HEK293T (cell line): ENCODE data around the gene COX6B1.

Experiments
- CTCF ChIA-PET: fragments of 350-600 bp; formaldehyde crosslinking; extraction: SDS; loops from one replicate; lab custom pipeline; 2021; ENCODE audit warnings: antibody characterized with exemption, inconsistent platforms; lab: Yijun Ruan, JAX
- POLR2A ChIA-PET: fragments of 350-600 bp; formaldehyde crosslinking; extraction: SDS; loops from one replicate; lab custom pipeline; 2020; ENCODE audit warnings: antibody characterized with exemption, inconsistent platforms; lab: Yijun Ruan, JAX
- DNase-seq: peaks from one replicate; pipeline ENCODE4 v3.0.0; 2012; ENCODE audit warnings: mixed read lengths; ENCODE audit errors: extremely low spot score
- ARNT ChIP-seq: fragments of 450-650 bp; IDR thresholded peaks from 2 replicates; pipeline ENCODE4 v1.6.1; 2017; ENCODE audit warnings: mild to moderate bottlenecking
- BHLHE40 ChIP-seq: fragments of 450-650 bp; IDR thresholded peaks from 2 replicates; pipeline ENCODE4 v1.6.1; 2016; ENCODE audit warnings: mild to moderate bottlenecking, moderate library complexity, borderline replicate concordance
- CTBP1 ChIP-seq: fragments of 450-650 bp; IDR thresholded peaks from 2 replicates; pipeline ENCODE4 v1.6.1; 2016; ENCODE audit warnings: borderline replicate concordance
- ELF4 ChIP-seq: fragments of 450-650 bp; IDR thresholded peaks from 2 replicates; pipeline ENCODE4 v1.6.1; 2017; ENCODE audit warnings: antibody characterized with exemption
- FOXA1 ChIP-seq: fragments of 450-650 bp; IDR thresholded peaks from 2 replicates; pipeline ENCODE4 v1.6.1; 2016; ENCODE audit warnings: mild to moderate bottlenecking
- FOXK2 ChIP-seq: fragments of 450-650 bp; IDR thresholded peaks from 2 replicates; pipeline ENCODE4 v1.6.1; 2016; ENCODE audit warnings: mild to moderate bottlenecking
- FOXM1 ChIP-seq: fragments of 450-650 bp; IDR thresholded peaks from 2 replicates; pipeline ENCODE4 v1.6.1; 2017; ENCODE audit warnings: mild to moderate bottlenecking, borderline replicate concordance
- HDGF ChIP-seq: fragments of 450-650 bp; IDR thresholded peaks from 2 replicates; pipeline ENCODE4 v1.6.1; 2017; ENCODE audit warnings: antibody characterized with exemption, borderline replicate concordance
- L3MBTL2 ChIP-seq: fragments of 450-650 bp; conservative IDR thresholded peaks from 2 replicates; pipeline ENCODE4 v1.6.1; 2016; ENCODE audit warnings: mild to moderate bottlenecking
- LEF1 ChIP-seq: fragments of 450-650 bp; IDR thresholded peaks from 2 replicates; pipeline ENCODE4 v1.6.1; 2017; ENCODE audit warnings: mild to moderate bottlenecking, borderline replicate concordance
- NFRKB ChIP-seq: fragments of 450-650 bp; IDR thresholded peaks from 2 replicates; pipeline ENCODE4 v1.6.1; 2016; ENCODE audit warnings: mild to moderate bottlenecking, moderate library complexity
- SP1 ChIP-seq: fragments of 450-650 bp; IDR thresholded peaks from 2 replicates; pipeline ENCODE4 v1.6.1; 2017
- SUZ12 ChIP-seq: fragments of 450-650 bp; IDR thresholded peaks from 2 replicates; pipeline ENCODE4 v1.6.1; 2016; ENCODE audit warnings: mild to moderate bottlenecking
- TARDBP ChIP-seq: fragments of 450-650 bp; IDR thresholded peaks from 2 replicates; pipeline ENCODE4 v1.6.1; 2016
- ZNF384 ChIP-seq: fragments of 450-650 bp; IDR thresholded peaks from 2 replicates; pipeline ENCODE4 v1.6.1; 2016
- TF ChIP-seq, protein P1 (sequence below): fragments of 450-650 bp; IDR thresholded peaks from 2 replicates; pipeline ENCODE4 v1.6.1; 2016

Gene COX6B1

DNA sequence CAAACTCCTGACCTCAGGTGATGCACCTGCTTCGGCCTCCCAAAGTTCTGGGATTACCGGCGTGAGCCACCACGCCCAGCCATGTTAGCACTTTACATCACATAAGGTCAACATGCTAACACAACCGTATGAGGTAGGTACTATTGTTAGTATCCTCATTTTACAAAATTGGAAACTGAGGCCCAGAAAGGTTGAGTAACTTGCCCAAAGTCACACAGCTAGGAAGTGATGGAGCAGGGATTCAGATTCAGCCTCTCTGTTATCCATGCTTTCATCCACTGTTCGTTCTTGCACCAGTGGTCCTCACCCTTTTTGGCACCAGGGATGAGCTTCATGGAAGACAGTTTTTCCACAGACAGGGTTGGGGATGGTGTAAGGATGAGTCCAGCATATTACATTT, 8.6 kb downstream of the COX6B1 start:
- no peak for TF ChIP-seq NFRKB
- TF ChIP-seq L3MBTL2 = no peak
- TF ChIP-seq ELF4 = no peak
- TF ChIP-seq LEF1 = no peak
- TF ChIP-seq BHLHE40 = no peak
- no peak for TF ChIP-seq HDGF
- TF ChIP-seq, protein P1, sequence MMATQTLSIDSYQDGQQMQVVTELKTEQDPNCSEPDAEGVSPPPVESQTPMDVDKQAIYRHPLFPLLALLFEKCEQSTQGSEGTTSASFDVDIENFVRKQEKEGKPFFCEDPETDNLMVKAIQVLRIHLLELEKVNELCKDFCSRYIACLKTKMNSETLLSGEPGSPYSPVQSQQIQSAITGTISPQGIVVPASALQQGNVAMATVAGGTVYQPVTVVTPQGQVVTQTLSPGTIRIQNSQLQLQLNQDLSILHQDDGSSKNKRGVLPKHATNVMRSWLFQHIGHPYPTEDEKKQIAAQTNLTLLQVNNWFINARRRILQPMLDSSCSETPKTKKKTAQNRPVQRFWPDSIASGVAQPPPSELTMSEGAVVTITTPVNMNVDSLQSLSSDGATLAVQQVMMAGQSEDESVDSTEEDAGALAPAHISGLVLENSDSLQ = no peak
- TF ChIP-seq FOXK2 = no peak
- no peak for TF ChIP-seq SP1
- TF ChIP-seq FOXA1 = no peak
- TF ChIP-seq ARNT = no peak
- no peak for TF ChIP-seq TARDBP
- ChIA-PET POLR2A (interaction anchor here (1.8 to 2.3 kb wide), 2 partner anchors 9 to 12 kb away, joined by 5 to 7 read pairs; partner anchors contain the start of gene COX6B1), CTCF (no interaction called here)
- no peak for DNase-seq

DNA sequence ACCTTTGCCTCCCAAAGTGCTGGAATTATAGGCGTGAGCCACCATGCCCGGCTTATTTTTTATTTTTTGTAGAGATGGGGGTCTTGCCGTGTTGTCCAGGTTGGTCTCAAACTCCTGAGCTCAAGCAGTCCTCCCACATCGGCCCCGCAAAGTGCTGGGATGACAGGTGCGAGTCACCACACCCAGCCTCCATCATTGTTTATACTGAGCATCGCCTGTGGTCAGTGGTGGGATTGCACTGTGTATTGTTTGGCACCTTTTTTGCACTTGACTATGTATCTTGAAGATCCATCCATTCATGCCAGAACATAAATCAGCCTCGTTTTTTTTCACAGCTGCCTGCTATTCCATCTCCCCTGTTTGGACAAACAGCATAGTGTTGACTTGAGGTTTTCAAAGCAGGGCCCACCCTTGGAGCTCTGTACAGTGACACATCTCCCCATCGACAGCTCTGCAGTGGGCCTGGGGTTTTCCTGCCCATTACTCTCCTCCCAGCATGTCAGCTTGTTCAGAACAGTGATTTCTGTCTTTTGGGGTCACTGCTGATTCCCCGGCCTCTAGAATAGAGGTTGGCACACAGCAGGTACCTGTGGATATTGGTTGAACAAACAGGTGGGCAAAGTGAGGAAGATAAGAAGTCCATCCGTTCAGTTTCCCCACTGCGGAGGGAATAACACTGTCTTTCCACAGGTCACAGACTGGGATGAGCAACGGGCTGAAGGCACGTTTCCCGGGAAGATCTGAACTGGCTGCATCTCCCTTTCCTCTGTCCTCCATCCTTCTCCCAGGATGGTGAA, 10.0 kb downstream of the COX6B1 start:
- DNase-seq = no peak
- CTCF ChIA-PET = no interaction called here

DNA sequence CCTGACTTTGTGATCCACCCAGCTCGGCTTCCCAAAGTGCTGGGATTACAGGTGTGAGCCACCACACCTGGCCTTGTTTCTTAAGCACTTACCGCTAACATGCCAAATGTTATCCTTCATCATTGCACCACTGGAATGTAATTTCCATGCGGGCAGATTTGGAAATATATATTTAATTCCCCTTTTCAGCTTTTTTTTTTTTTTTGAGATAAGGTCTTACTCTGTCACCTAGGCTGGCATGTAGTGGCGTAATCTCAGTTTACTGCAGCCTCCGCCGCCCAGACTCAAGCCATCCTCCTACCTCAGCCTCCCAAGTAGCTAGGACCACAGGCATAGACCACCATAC, 13.8 kb downstream of the COX6B1 start:
- TF ChIP-seq FOXK2 = no peak
- DNase-seq = no peak
- CTCF ChIA-PET = interaction anchor here (0.6 kb wide), 1 partner anchor 32 kb away, joined by 3 read pairs; no protein-coding TSS in a partner anchor
- POLR2A ChIA-PET = interaction anchor here (2.4 to 2.9 kb wide), 2 partner anchors 14 to 17 kb away, joined by 6 to 15 read pairs; partner anchors contain the start of gene COX6B1

More for the DNA sequence above, 10.0 kb downstream of the COX6B1 start:
- TF ChIP-seq ELF4 (no peak), NFRKB (no peak), CTBP1 (no peak), SP1 (no peak), SUZ12 (no peak), ZNF384 (no peak), FOXK2 (no peak), TARDBP (no peak), HDGF (no peak), ARNT (no peak), LEF1 (no peak), BHLHE40 (no peak)
- TF ChIP-seq, protein P1 = no peak
- POLR2A ChIA-PET = interaction anchor here (1.8 kb wide), 1 partner anchor 10 kb away, joined by 5 read pairs; the partner anchor contains the start of gene COX6B1

DNA sequence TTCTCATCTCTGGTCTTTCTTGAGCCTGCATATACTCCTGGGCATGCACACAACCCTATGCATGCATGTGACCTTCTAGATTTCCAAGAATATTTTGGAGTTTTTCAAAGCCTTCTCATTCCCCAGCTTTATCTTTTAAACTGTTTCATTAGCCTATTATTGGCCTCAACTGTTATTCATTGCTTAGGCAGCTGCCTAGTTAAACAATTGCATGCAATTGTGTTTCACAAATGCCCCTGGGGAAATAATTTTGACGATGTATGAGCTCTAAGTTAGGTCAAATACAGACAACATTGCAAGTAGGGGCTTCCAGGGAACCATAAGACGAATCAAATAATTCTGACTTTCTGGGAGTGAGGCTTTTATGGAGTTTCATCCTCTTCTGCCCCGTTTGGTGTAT, 15.9 kb downstream of the COX6B1 start:
- ChIA-PET POLR2A (interaction anchor here (0.8 to 1.3 kb wide), 3 partner anchors 16 to 84 kb away, joined by 3 to 6 read pairs (median 3); partner anchors contain the start of genes COX6B1 and LIN37), CTCF (no interaction called here)
- no peak for TF ChIP-seq CTBP1
- TF ChIP-seq NFRKB = no peak
- TF ChIP-seq LEF1 = no peak
- TF ChIP-seq ARNT = no peak
- DNase-seq = no peak

DNA sequence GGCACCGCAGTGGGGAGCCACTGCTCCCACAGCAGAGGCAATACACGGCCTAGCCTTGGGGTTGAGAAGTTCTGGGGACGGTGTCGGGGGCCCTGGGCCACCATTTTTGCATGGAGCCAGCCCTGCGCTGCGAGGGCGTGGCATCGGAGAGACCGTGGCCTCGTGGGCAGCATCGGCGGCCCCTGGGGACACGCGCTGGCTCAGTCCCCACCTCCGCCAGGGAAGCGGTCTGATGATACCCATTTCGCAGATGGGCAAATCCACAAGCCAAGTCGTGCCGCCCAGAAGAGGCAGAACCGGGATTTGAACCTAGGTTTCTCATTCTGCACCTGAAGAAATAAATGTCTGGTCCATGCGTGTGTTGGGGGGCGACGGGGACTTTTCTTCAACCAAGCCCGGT, 17.0 kb downstream of the COX6B1 start:
- DNase-seq = no peak
- ChIA-PET CTCF (no interaction called here), POLR2A (interaction anchor here (1.0 kb wide), 1 partner anchor 17 kb away, joined by 6 read pairs; the partner anchor contains the start of gene COX6B1)

DNA sequence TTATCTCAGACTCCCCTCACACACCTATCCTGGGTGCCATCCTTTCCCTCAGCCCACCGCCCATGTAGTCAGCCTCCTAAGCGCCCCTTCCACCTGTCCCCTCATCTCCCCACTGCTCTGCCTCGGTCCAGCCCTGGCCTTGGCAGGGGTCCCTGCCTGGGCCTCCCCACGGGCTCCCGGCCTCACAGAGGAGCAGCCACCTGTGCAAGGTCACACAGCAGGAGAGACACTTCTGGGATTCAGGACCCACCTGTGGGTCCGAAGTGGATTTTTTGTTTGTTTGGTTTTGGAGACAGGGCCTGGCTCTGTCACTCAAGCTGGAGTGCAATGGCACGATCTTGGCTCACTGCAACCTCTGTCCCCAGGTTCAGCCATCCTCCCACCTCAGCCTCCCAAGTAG, 17.5 kb downstream of the COX6B1 start:
- POLR2A ChIA-PET = interaction anchor here (0.7 kb wide), 1 partner anchor 17 kb away, joined by 3 read pairs; the partner anchor contains the start of gene COX6B1
- TF ChIP-seq CTBP1 (no peak), SUZ12 (no peak), BHLHE40 (no peak), FOXA1 (no peak), FOXK2 (no peak), FOXM1 (no peak)
- CTCF ChIA-PET = no interaction called here

More for the DNA sequence above, 17.0 kb downstream of the COX6B1 start:
- TF ChIP-seq TARDBP = no peak
- no peak for TF ChIP-seq BHLHE40
- TF ChIP-seq NFRKB = no peak
- no peak for TF ChIP-seq CTBP1
- TF ChIP-seq ELF4 = no peak
- TF ChIP-seq FOXM1 = no peak
- TF ChIP-seq ARNT = no peak
- no peak for TF ChIP-seq ZNF384
- TF ChIP-seq LEF1 = no peak
- TF ChIP-seq FOXA1 = no peak
- TF ChIP-seq HDGF = no peak
- TF ChIP-seq L3MBTL2 = no peak
- TF ChIP-seq FOXK2 = no peak
- TF ChIP-seq SP1 = no peak
- no peak for TF ChIP-seq SUZ12
- TF ChIP-seq, protein P1 = no peak

More for the DNA sequence above, 17.5 kb downstream of the COX6B1 start:
- DNase-seq = no peak
